ENCODE results near the gene THRB. TPM values are rescaled to one million over a fixed set of nuclear protein-coding genes. Genes with fewer than 3 reads are reported as not detected.

The THRB gene
- total and polyA plus RNA-seq, 11 donors = 4.8 to 28.5 (median 21.0) TPM

DNA sequence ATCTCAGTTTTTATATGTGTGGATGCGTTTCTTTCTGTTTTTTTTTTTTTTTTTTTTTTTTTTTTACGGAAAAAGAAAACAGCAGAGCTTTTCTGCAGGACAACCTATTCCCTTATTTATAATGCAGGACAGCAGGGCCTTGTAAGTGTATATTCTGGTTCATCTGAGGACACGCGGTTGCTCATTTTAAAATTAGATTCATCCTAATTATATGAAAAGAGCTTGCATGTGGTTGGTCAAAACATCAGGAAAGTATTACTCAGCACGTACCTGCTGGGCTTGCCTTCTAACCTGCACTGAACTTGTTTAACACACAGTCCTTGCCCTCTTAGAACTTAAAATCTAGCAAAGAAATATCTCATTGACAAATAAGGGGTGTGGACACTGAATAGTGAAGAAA lies 13.5 kb downstream of the THRB start:
- Histone ChIP-seq H3K4me3 (no peak overlapping the region), H3K27me3 (no peaks in the 10 kb centered on the region), H3K9me3 (no peaks in the 10 kb centered on the region), H3K4me1 (peaks cover 0 to 42% (median 9%) of the 10 kb centered on the region in 12 donors), H3K36me3 (no peaks in the 10 kb centered on the region), H3K27ac (no peak overlapping the region)
- no peak for DNase-seq
- TF ChIP-seq, protein P1, sequence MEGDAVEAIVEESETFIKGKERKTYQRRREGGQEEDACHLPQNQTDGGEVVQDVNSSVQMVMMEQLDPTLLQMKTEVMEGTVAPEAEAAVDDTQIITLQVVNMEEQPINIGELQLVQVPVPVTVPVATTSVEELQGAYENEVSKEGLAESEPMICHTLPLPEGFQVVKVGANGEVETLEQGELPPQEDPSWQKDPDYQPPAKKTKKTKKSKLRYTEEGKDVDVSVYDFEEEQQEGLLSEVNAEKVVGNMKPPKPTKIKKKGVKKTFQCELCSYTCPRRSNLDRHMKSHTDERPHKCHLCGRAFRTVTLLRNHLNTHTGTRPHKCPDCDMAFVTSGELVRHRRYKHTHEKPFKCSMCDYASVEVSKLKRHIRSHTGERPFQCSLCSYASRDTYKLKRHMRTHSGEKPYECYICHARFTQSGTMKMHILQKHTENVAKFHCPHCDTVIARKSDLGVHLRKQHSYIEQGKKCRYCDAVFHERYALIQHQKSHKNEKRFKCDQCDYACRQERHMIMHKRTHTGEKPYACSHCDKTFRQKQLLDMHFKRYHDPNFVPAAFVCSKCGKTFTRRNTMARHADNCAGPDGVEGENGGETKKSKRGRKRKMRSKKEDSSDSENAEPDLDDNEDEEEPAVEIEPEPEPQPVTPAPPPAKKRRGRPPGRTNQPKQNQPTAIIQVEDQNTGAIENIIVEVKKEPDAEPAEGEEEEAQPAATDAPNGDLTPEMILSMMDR (IDR thresholded peaks at IDR 0.05) = no peak
- TF ChIP-seq POLR2A (IDR thresholded peaks at IDR 0.05) = no peak
- 59 to 77% (median 76%) methylated on average over 5 of the region's 5 CpGs for WGBS, 4 donors
- intact Hi-C loops (cut with DNase I) = loop anchor here in 2 of 10 donors (10.0 kb wide), 2 partner anchors 106 to 116 kb away; no protein-coding TSS in a partner anchor
- ATAC-seq = no peak

DNA sequence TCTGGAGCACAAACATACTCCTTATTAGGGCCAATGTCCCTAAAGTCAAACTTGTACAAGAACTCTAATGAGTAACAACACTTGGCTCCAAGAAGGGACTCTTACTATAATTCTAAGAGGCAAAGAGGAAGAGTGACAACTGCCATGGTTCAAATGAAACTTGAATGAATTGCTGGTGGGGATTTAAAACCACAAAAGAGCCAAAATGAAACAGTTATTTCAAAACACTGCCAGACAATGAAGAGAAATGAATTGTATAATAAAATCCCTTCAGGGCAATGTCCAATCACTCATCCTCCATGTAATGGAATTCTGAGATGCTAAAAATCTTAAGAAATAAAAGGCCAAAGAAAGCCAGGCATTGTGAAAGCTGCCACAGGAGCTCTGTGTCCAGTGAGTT lies 14.2 kb downstream of the THRB start:
- Histone ChIP-seq H3K36me3 (no peaks in the 10 kb centered on the region), H3K4me3 (no peak overlapping the region), H3K9me3 (no peaks in the 10 kb centered on the region), H3K27me3 (no peaks in the 10 kb centered on the region), H3K4me1 (peaks cover 0 to 41% (median 8%) of the 10 kb centered on the region in 12 donors), H3K27ac (no peak overlapping the region)
- intact Hi-C loops (cut with DNase I) = loop anchor here in 2 of 10 donors (10.0 kb wide), 2 partner anchors 106 to 116 kb away; no protein-coding TSS in a partner anchor
- ATAC-seq = no peak
- no peak for TF ChIP-seq POLR2A (IDR thresholded peaks at IDR 0.05)
- TF ChIP-seq, protein P1 (IDR thresholded peaks at IDR 0.05) = no peak
- DNase-seq = no peak

DNA sequence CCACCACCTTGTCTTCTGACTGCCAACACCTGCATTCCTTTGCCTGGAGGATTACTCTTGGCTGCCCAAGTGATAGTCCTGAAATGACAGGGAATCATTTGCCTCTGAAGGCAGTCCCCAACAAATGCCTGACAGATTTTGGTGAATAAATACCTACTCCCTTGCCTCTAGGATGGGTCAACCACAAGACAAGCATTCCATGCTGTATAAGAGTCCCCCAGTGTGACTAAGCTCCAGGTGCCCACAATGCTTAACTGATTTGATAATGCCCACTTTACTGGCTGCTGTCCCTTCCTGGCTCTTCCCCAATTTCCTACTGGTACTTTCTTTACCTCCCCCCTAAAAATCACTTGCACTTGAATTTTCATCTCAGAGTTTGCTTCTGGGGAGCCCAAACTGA lies 14.8 kb downstream of the THRB start:
- intact Hi-C loops (cut with DNase I) = loop anchor here in 2 of 10 donors (10.0 kb wide), 2 partner anchors 105 to 115 kb away; no protein-coding TSS in a partner anchor
- Histone ChIP-seq H3K4me1 (peaks cover 0 to 34% (median 4%) of the 10 kb centered on the region in 12 donors), H3K27ac (no peak overlapping the region), H3K36me3 (no peaks in the 10 kb centered on the region), H3K9me3 (no peaks in the 10 kb centered on the region), H3K4me3 (no peak overlapping the region), H3K27me3 (no peaks in the 10 kb centered on the region)
- ATAC-seq = peak in 1 of 4 donors; percentile 48
- no peak for TF ChIP-seq POLR2A (IDR thresholded peaks at IDR 0.05)
- TF ChIP-seq, protein P1 (IDR thresholded peaks at IDR 0.05) = no peak
- no peak for DNase-seq

GRCh38 chr3:24476871-24477656 lies 17.6 kb downstream of the THRB start:
- Histone ChIP-seq H3K36me3 (no peaks in the 10 kb centered on the region), H3K27ac (no peak overlapping the region), H3K4me3 (no peak overlapping the region), H3K9me3 (no peaks in the 10 kb centered on the region), H3K27me3 (no peaks in the 10 kb centered on the region), H3K4me1 (peaks cover 0 to 24% (median 2%) of the 10 kb centered on the region in 12 donors)
- DNase-seq (no peak), ATAC-seq (peak in 1 of 4 donors; percentile 16)
- intact Hi-C loops (cut with DNase I) = loop anchor here in 1 of 10 donors (2.0 kb wide), 1 partner anchor 20 kb away; no protein-coding TSS in a partner anchor
- WGBS, 4 donors = 43 to 56% (median 50%) methylated on average over 3 of the region's 3 CpGs
- no peak for TF ChIP-seq POLR2A (IDR thresholded peaks at IDR 0.05)
- TF ChIP-seq, protein P1 (IDR thresholded peaks at IDR 0.05) = no peak

All from heart left ventricle (tissue), 16 donors.